Smooth muscle cell (in vitro differentiated cells): Measurements from ENCODE around the gene GABRA5. TPM values are rescaled to one million over a fixed set of nuclear protein-coding genes. Genes with fewer than 3 reads are reported as not detected.

Experiments used
- DNase-seq: peaks from one replicate; lab custom pipeline; 2025; ENCODE audit not compliant: unreplicated experiment; lab: John Stamatoyannopoulos, UW
- H2AFZ ChIP-seq: fragments of 200-600 bp; sonication (generic); 2 replicates; pipeline ENCODE4 v1.6.0; 2016; ENCODE audit warnings: antibody characterized with exemption, low read depth, mild to moderate bottlenecking
- H3F3A ChIP-seq: fragments of 200-600 bp; sonication (generic); 2 replicates; pipeline ENCODE4 v1.6.0; 2017; ENCODE audit warnings: antibody characterized with exemption, low read depth
- H3K27ac ChIP-seq: fragments of 200-600 bp; sonication (generic); 2 replicates; pipeline ENCODE4 v1.5.1; 2016; ENCODE audit warnings: low read depth, mild to moderate bottlenecking
- H3K27me3 ChIP-seq: fragments of 200-600 bp; sonication (generic); 2 replicates; pipeline ENCODE4 v1.6.1; 2016; ENCODE audit warnings: low read depth, mild to moderate bottlenecking
- H3K36me3 ChIP-seq: fragments of 200-600 bp; sonication (generic); 2 replicates; pipeline ENCODE4 v1.5.1; 2016; ENCODE audit warnings: low read depth
- H3K4me1 ChIP-seq: fragments of 200-600 bp; sonication (generic); 2 replicates; pipeline ENCODE4 v1.5.1; 2016; ENCODE audit warnings: low read depth
- H3K4me2 ChIP-seq: fragments of 200-600 bp; sonication (generic); 2 replicates; pipeline ENCODE4 v1.6.0; 2016; ENCODE audit warnings: mild to moderate bottlenecking
- H3K4me3 ChIP-seq: fragments of 200-600 bp; sonication (generic); 2 replicates; pipeline ENCODE4 v1.5.1; 2016; ENCODE audit warnings: mild to moderate bottlenecking
- H3K79me2 ChIP-seq: fragments of 200-600 bp; sonication (generic); 2 replicates; pipeline ENCODE4 v1.6.0; 2016; ENCODE audit warnings: low read depth, mild to moderate bottlenecking
- H3K9ac ChIP-seq: fragments of 200-600 bp; sonication (generic); 2 replicates; pipeline ENCODE4 v1.6.0; 2016; ENCODE audit warnings: low read depth
- H3K9me3 ChIP-seq: fragments of 200-600 bp; sonication (generic); replicated peaks from 2 replicates; pipeline ENCODE4 v1.5.1; 2016; ENCODE audit warnings: low read depth
- H4K20me1 ChIP-seq: fragments of 200-600 bp; sonication (generic); 2 replicates; pipeline ENCODE4 v1.6.0; 2016; ENCODE audit warnings: low read depth
- CTCF ChIP-seq: fragments of 200-600 bp; sonication (generic); IDR thresholded peaks from 2 replicates; pipeline ENCODE4 v1.5.1; 2017; ENCODE audit warnings: borderline replicate concordance, mild to moderate bottlenecking, antibody characterized with exemption; ENCODE audit not compliant: insufficient read depth, poor library complexity, severe bottlenecking
- WGBS: methylation state at CpG from one replicate; pipeline ENCODE4 v1.1.7; 2016; ENCODE audit warnings: low lambda C conversion rate; 5-methylcytosine and 5-hydroxymethylcytosine counted together
- polyA plus RNA-seq: library from polyadenylated mRNA; unstranded; fragments of >200 nt; fragmentation: Nextera tagmentation; extraction: Ambion mirVana; gene quantifications from 2 replicates; pipeline ENCODE4 v1.2.1, GENCODE V29; 2016
- total RNA-seq: library from RNA; depleted of rRNA; stranded (reverse); fragments of >200 nt; gene quantifications from 2 replicates; pipeline ENCODE4 v1.2.3, GENCODE V29; 2014

The GABRA5 gene
- total and polyA plus RNA-seq, 2 experiments from 2014 or later = 0.27 TPM; not detected in 1

- Histone ChIP-seq H2AFZ (no peak overlapping the region), H3K4me1 (no peaks in the 10 kb centered on the region), H4K20me1 (no peaks in the 10 kb centered on the region), H3K36me3 (no peaks in the 10 kb centered on the region), H3K4me3 (no peak overlapping the region), H3K4me2 (no peak overlapping the region), H3F3A (no peaks in the 10 kb centered on the region), H3K79me2 (no peaks in the 10 kb centered on the region), H3K9ac (no peak overlapping the region), H3K9me3 (no peaks in the 10 kb centered on the region), H3K27me3 (peaks cover 47% of the 10 kb centered on the region), H3K27ac (no peak overlapping the region)
- WGBS = 7% methylated on average over 8 of the region's 8 CpGs
- DNase-seq = no peak
- peak; percentile 73 for TF ChIP-seq CTCF
Observed at GRCh38 chr15:26864664-26865191, 2.1 kb upstream of the GABRA5 start.

GRCh38 chr15:26867200-26868007, 542 bp downstream of the GABRA5 start:
- Histone ChIP-seq H3K9me3 (no peaks in the 10 kb centered on the region), H3K4me3 (peak overlapping the region; percentile 44), H3K27me3 (peaks cover 64% of the 10 kb centered on the region), H3K4me1 (no peaks in the 10 kb centered on the region), H3K79me2 (no peaks in the 10 kb centered on the region), H3K9ac (no peak overlapping the region), H3K36me3 (no peaks in the 10 kb centered on the region), H3K27ac (no peak overlapping the region), H3K4me2 (peak overlapping the region; percentile 91), H3F3A (no peaks in the 10 kb centered on the region), H4K20me1 (no peaks in the 10 kb centered on the region), H2AFZ (peak overlapping the region; percentile 43)
- DNase-seq = no peak
- no peak for TF ChIP-seq CTCF
- WGBS = 2% methylated on average over 58 of the region's 104 CpGs

GRCh38 chr15:26868029-26868685, 1.3 kb downstream of the GABRA5 start:
- no peaks in the 10 kb centered on the region for H3K79me2 ChIP-seq
- H3K9me3 ChIP-seq = no peaks in the 10 kb centered on the region
- no peak for TF ChIP-seq CTCF
- no peaks in the 10 kb centered on the region for H3F3A ChIP-seq
- H3K4me3 ChIP-seq = peak overlapping the region; percentile 44
- H3K9ac ChIP-seq = no peak overlapping the region
- peak overlapping the region; percentile 91 for H3K4me2 ChIP-seq
- peaks cover 64% of the 10 kb centered on the region for H3K27me3 ChIP-seq
- WGBS = 22% methylated on average over 17 of the region's 46 CpGs
- no peak overlapping the region for H2AFZ ChIP-seq
- no peak overlapping the region for H3K27ac ChIP-seq
- H3K4me1 ChIP-seq = no peaks in the 10 kb centered on the region
- H3K36me3 ChIP-seq = no peaks in the 10 kb centered on the region
- DNase-seq = no peak
- H4K20me1 ChIP-seq = no peaks in the 10 kb centered on the region
